Ishikawa (cell line): ENCODE measurements around the gene GPATCH1.

Experiments used
- CEBPB ChIP-seq: IDR thresholded peaks from 2 replicates; pipeline ENCODE4 v1.6.1; 2012
- CREB1 ChIP-seq: IDR thresholded peaks from 2 replicates; pipeline ENCODE4 v1.6.1; 2012; ENCODE audit warnings: low read depth
- EGR1 ChIP-seq: IDR thresholded peaks from 2 replicates; pipeline ENCODE4 v1.6.1; 2012
- EP300 ChIP-seq: IDR thresholded peaks from 2 replicates; pipeline ENCODE4 v1.6.1; 2012; ENCODE audit warnings: borderline replicate concordance
- FOXM1 ChIP-seq: IDR thresholded peaks from 2 replicates; pipeline ENCODE4 v1.6.1; 2012; ENCODE audit warnings: low read depth, borderline replicate concordance
- NFIC ChIP-seq: IDR thresholded peaks from 2 replicates; pipeline ENCODE4 v1.6.1; 2012
- RAD21 ChIP-seq: IDR thresholded peaks from 2 replicates; pipeline ENCODE4 v1.6.1; 2012; ENCODE audit warnings: low read depth
- TAF1 ChIP-seq: IDR thresholded peaks from 2 replicates; pipeline ENCODE4 v1.6.1; 2012; ENCODE audit warnings: low read depth, mild to moderate bottlenecking
- TCF12 ChIP-seq: IDR thresholded peaks from 2 replicates; pipeline ENCODE4 v1.6.1; 2012; ENCODE audit warnings: low read depth
- TEAD4 ChIP-seq: IDR thresholded peaks from 2 replicates; pipeline ENCODE4 v1.6.1; 2012
- YY1 ChIP-seq: IDR thresholded peaks from 2 replicates; pipeline ENCODE4 v1.6.1; 2012; ENCODE audit warnings: low read depth
- ZBTB7A ChIP-seq: IDR thresholded peaks from 2 replicates; pipeline ENCODE4 v1.6.1; 2012; ENCODE audit warnings: low read depth
- TF ChIP-seq, protein P1 (sequence below): IDR thresholded peaks from 2 replicates; pipeline ENCODE4 v1.6.1; 2012; ENCODE audit warnings: low read depth, mild to moderate bottlenecking
- TF ChIP-seq, protein P2 (sequence below): IDR thresholded peaks from 2 replicates; pipeline ENCODE4 v1.6.1; 2012
- TF ChIP-seq, protein P3 (sequence below): IDR thresholded peaks from 2 replicates; pipeline ENCODE4 v1.6.1; 2012

The GPATCH1 gene

GRCh38 chr19:33124207-33125098 is 43.5 kb downstream of the GPATCH1 start:
- TF ChIP-seq RAD21, result no peak

DNA sequence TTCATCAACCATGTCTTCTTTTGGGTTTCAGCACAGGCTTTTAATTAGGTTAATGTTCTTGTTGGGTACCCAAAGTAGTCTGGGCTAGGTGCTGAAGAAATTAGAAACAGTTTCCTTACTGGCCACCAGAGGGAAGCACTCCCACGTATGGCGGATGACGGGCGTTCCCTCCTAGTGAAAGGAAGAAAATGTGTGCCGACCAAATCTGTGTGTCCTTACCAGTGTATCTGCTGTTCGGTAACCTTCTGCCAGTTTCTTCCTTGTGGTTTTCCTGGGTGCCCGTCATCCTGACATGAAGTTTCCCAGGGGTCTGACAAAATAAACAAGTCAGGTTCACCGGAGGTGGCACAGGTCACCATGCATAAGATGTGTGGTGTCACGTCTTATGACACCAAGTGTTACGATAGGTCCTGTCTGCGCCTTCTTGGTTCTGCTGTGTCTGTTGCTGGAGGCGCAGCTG is 45.0 kb downstream of the GPATCH1 start:
- TF ChIP-seq EP300 (no peak), RAD21 (peak; percentile 66), TAF1 (no peak), EGR1 (no peak)
- TF ChIP-seq, protein P1, sequence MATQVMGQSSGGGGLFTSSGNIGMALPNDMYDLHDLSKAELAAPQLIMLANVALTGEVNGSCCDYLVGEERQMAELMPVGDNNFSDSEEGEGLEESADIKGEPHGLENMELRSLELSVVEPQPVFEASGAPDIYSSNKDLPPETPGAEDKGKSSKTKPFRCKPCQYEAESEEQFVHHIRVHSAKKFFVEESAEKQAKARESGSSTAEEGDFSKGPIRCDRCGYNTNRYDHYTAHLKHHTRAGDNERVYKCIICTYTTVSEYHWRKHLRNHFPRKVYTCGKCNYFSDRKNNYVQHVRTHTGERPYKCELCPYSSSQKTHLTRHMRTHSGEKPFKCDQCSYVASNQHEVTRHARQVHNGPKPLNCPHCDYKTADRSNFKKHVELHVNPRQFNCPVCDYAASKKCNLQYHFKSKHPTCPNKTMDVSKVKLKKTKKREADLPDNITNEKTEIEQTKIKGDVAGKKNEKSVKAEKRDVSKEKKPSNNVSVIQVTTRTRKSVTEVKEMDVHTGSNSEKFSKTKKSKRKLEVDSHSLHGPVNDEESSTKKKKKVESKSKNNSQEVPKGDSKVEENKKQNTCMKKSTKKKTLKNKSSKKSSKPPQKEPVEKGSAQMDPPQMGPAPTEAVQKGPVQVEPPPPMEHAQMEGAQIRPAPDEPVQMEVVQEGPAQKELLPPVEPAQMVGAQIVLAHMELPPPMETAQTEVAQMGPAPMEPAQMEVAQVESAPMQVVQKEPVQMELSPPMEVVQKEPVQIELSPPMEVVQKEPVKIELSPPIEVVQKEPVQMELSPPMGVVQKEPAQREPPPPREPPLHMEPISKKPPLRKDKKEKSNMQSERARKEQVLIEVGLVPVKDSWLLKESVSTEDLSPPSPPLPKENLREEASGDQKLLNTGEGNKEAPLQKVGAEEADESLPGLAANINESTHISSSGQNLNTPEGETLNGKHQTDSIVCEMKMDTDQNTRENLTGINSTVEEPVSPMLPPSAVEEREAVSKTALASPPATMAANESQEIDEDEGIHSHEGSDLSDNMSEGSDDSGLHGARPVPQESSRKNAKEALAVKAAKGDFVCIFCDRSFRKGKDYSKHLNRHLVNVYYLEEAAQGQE, result no peak

- TF ChIP-seq, protein P2, sequence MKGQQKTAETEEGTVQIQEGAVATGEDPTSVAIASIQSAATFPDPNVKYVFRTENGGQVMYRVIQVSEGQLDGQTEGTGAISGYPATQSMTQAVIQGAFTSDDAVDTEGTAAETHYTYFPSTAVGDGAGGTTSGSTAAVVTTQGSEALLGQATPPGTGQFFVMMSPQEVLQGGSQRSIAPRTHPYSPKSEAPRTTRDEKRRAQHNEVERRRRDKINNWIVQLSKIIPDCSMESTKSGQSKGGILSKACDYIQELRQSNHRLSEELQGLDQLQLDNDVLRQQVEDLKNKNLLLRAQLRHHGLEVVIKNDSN, result no peak
- TF ChIP-seq TCF12, result no peak
- TF ChIP-seq EGR1, result no peak
- TF ChIP-seq, protein P1, result no peak
- TF ChIP-seq TAF1, result no peak
- TF ChIP-seq YY1, result no peak
- TF ChIP-seq CREB1, result no peak
- TF ChIP-seq FOXM1, result no peak
These were observed 48.9 kb downstream of the GPATCH1 start for GRCh38 chr19:33129901-33130300.

GRCh38 chr19:33130433-33130832 is 49.5 kb downstream of the GPATCH1 start:
- TF ChIP-seq CREB1 (no peak), TAF1 (no peak), RAD21 (no peak), NFIC (no peak), EP300 (no peak), FOXM1 (no peak), EGR1 (no peak), TEAD4 (no peak)
- TF ChIP-seq, protein P1, result no peak
- TF ChIP-seq, protein P3, sequence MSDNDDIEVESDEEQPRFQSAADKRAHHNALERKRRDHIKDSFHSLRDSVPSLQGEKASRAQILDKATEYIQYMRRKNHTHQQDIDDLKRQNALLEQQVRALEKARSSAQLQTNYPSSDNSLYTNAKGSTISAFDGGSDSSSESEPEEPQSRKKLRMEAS, result no peak

DNA sequence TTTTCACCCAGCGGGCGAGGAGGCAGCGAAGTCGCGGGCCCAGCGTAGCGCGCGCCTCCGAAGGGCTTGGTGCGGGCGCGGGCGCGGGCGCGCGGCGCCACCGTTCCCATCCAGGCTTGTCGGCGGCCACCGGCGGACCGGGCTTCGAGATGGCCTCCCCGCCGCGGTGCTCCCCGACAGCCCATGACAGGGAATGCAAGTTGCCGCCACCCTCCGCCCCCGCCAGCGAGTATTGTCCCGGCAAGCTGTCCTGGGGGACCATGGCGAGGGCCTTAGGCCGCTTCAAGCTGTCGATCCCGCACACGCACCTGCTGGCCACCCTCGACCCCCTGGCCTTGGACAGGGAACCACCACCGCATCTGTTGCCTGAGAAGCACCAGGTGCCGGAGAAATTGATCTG is 51.0 kb downstream of the GPATCH1 start, which contains the start of gene WDR88:
Gene WDR88, plus strand, starts transcription at position 94 of the 400 bp plus-strand sequence. Its CDS starts 56 bp downstream, at position 150.
- no peak for TF ChIP-seq ZBTB7A
- no peak for TF ChIP-seq EGR1
- no peak for TF ChIP-seq CEBPB
- TF ChIP-seq NFIC, result no peak
- TF ChIP-seq, protein P3, result no peak
- TF ChIP-seq TAF1, result no peak
- TF ChIP-seq TCF12, result no peak
